T-cell (primary cell): ENCODE data around the gene ALPP. TPM values are rescaled to one million over a fixed set of nuclear protein-coding genes. Genes with fewer than 3 reads are reported as not detected.
A peak's percentile ranks its signal among the peaks of the same experiment; 100 is the strongest.
"Not testable (repeated sequence)": the region's sequence is repeated elsewhere in the genome, so short reads cannot be mapped to it uniquely, and the experiment has no call there.

ENCODE experiments used
- ATAC-seq, 4 experiments: fragments of 200-7000 bp in 3 of 4; fragments of 150-1000 bp in 1 of 4; cut with Tn5 transposase; replicated peaks in 1 of 4; 1 replicate in 3 of 4; 2 replicates in 1 of 4; pipeline ENCODE4 v1.10.0; 2021; ENCODE audit warnings: moderate library complexity in 3 of 4, mild to moderate bottlenecking in 2 of 4, moderate number of reproducible peaks in 1 of 4
- CTCF ChIA-PET, 2 donors: fragments of 300-600 bp; sonication (Branson Sonifier 250); formaldehyde crosslinking; loops; one replicate each; lab custom pipeline; 2022; ENCODE audit warnings: antibody characterized with exemption in 2 of 2; lab: Charles Lee
- POLR2A ChIA-PET, 2 donors: fragments of 300-600 bp; sonication (Branson Sonifier 250); formaldehyde crosslinking; loops; one replicate each; lab custom pipeline; 2022; ENCODE audit warnings: antibody characterized with exemption in 2 of 2; lab: Charles Lee
- DNase-seq, 35 experiments: peaks; one replicate each; pipeline versions ENCODE4 v3.0.0 to v3.0.0-alpha.2; 2013 to 2023
- H3K27ac ChIP-seq: one replicate; pipeline ENCODE4 v1.5.1; 2013; ENCODE audit warnings: low read length
- H3K27me3 ChIP-seq, 2 experiments: replicated peaks in 1 of 2; 1 replicate in 1 of 2; 2 replicates in 1 of 2; pipeline versions ENCODE4 v1.6.1 to v1.7.0; 2013; ENCODE audit warnings: low read length in 1 of 2, mixed read lengths in 1 of 2; ENCODE audit not compliant: control insufficient read depth in 2 of 2, insufficient read depth in 2 of 2; ENCODE audit errors: extremely low read depth in 1 of 2
- H3K36me3 ChIP-seq, 2 donors: 1 replicate in 1 of 2; 2 replicates in 1 of 2; pipeline versions ENCODE4 v1.6.1 to v1.7.0; 2013; ENCODE audit warnings: low read length in 1 of 2; ENCODE audit not compliant: control insufficient read depth in 2 of 2, insufficient read depth in 1 of 2; ENCODE audit errors: extremely low read depth in 1 of 2
- H3K4me1 ChIP-seq, 2 experiments: 1 replicate in 1 of 2; 2 replicates in 1 of 2; pipeline versions ENCODE4 v1.6.1 to v1.7.0; 2013; ENCODE audit warnings: low read length in 2 of 2, mixed read lengths in 1 of 2; ENCODE audit not compliant: insufficient read depth in 2 of 2, control insufficient read depth in 1 of 2; ENCODE audit errors: extremely low read depth in 1 of 2
- H3K4me3 ChIP-seq, 2 donors: 1 replicate in 1 of 2; 2 replicates in 1 of 2; pipeline versions ENCODE4 v1.5.1 to v1.7.0; 2013; ENCODE audit warnings: mild to moderate bottlenecking in 2 of 2, low read length in 1 of 2, moderate library complexity in 1 of 2; ENCODE audit not compliant: control insufficient read depth in 1 of 2; ENCODE audit errors: extremely low read depth in 1 of 2
- H3K9me3 ChIP-seq: 2 replicates; pipeline ENCODE4 v1.7.0; 2013
- H3K27ac Mint-ChIP-seq, 2 donors: one replicate each; pipeline ENCODE4 v1.8.0; 2020 to 2021; ENCODE audit warnings: mild to moderate bottlenecking in 2 of 2, mixed read lengths in 2 of 2
- H3K27me3 Mint-ChIP-seq, 2 donors: one replicate each; pipeline ENCODE4 v1.8.0; 2021 to 2022; ENCODE audit warnings: mixed read lengths in 2 of 2
- H3K36me3 Mint-ChIP-seq: one replicate; pipeline ENCODE4 v1.8.0; 2021; ENCODE audit warnings: mixed read lengths
- H3K4me1 Mint-ChIP-seq, 3 donors: one replicate each; pipeline ENCODE4 v1.8.0; 2020 to 2022; ENCODE audit warnings: mixed read lengths in 3 of 3, mild to moderate bottlenecking in 1 of 3
- H3K4me3 Mint-ChIP-seq, 3 donors: one replicate each; pipeline ENCODE4 v1.8.0; 2020 to 2022; ENCODE audit warnings: mild to moderate bottlenecking in 3 of 3, mixed read lengths in 3 of 3, moderate library complexity in 3 of 3
- H3K9me3 Mint-ChIP-seq, 3 donors: one replicate each; pipeline ENCODE4 v1.8.0; 2020 to 2022; ENCODE audit warnings: mixed read lengths in 3 of 3
- WGBS: methylation state at CpG from one replicate; pipeline ENCODE4 v1.1.5; 2013; ENCODE audit warnings: missing lambda C conversion rate; ENCODE audit not compliant: insufficient coverage; 5-methylcytosine and 5-hydroxymethylcytosine counted together
- total RNA-seq, 35 experiments: library from RNA in 6 of 35; stranded (reverse) in 6 of 35; fragments of 120-200 nt in 1 of 35; gene quantifications; one replicate each; pipeline versions ENCODE4 v1.2.1 to v1.2.4 and lab custom pipeline; 2013 to 2026

Gene ALPP
- total RNA-seq, 5 donors from 2014 or later (not counting 1 experiment from before 2014, with no cell fraction given), result 0.16 TPM; not detected in 4

GRCh38 chr2:232336241-232336736, 42.3 kb upstream of the ALPP start:
- Histone ChIP-seq H3K36me3 (peaks cover 3 to 8% of the 10 kb centered on the region in 2 donors), H3K27me3 (no peaks in the 10 kb centered on the region), H3K27ac (no peak overlapping the region), H3K4me3 (no peak overlapping the region), H3K4me1 (no peaks in the 10 kb centered on the region), H3K9me3 (no peaks in the 10 kb centered on the region)
- Mint-ChIP-seq H3K4me1 (peaks cover 0 to 5% (median 0%) of the 10 kb centered on the region in 3 donors), H3K9me3 (no peaks in the 10 kb centered on the region), H3K36me3 (no peaks in the 10 kb centered on the region), H3K27ac (no peak overlapping the region), H3K27me3 (no peaks in the 10 kb centered on the region), H3K4me3 (no peak overlapping the region)
- 96% methylated on average over 6 of the region's 15 CpGs for WGBS
- ChIA-PET CTCF (interaction anchor here (0.6 kb wide), 2 partner anchors 400 to 456 kb away, joined by 3 to 4 read pairs; no protein-coding TSS in a partner anchor), POLR2A (no interaction called here)
- DNase-seq (peak in 1 of 35 experiments; percentile 8), ATAC-seq (no peak)

GRCh38 chr2:232336981-232337720, 41.4 kb upstream of the ALPP start:
- Mint-ChIP-seq H3K4me1 (peaks cover 0 to 5% (median 0%) of the 10 kb centered on the region in 3 donors), H3K4me3 (no peak overlapping the region), H3K27me3 (no peaks in the 10 kb centered on the region), H3K9me3 (no peaks in the 10 kb centered on the region), H3K27ac (no peak overlapping the region), H3K36me3 (no peaks in the 10 kb centered on the region)
- Histone ChIP-seq H3K36me3 (peaks cover 3 to 8% of the 10 kb centered on the region in 2 donors), H3K4me1 (no peaks in the 10 kb centered on the region), H3K4me3 (no peak overlapping the region), H3K9me3 (no peaks in the 10 kb centered on the region), H3K27ac (no peak overlapping the region), H3K27me3 (no peaks in the 10 kb centered on the region)
- CTCF ChIA-PET, result no interaction called here
- 87% methylated on average over 10 of the region's 18 CpGs for WGBS
- POLR2A ChIA-PET, result no interaction called here
- DNase-seq (peak in 1 of 35 experiments; percentile 23), ATAC-seq (no peak)

- H3K27ac ChIP-seq, H3K4me1 Mint-ChIP-seq, H3K9me3 Mint-ChIP-seq, ATAC-seq, H3K4me3 Mint-ChIP-seq, H3K27ac Mint-ChIP-seq, H3K36me3 Mint-ChIP-seq, H3K27me3 Mint-ChIP-seq, POLR2A ChIA-PET, H3K36me3 ChIP-seq, H3K27me3 ChIP-seq, H3K4me1 ChIP-seq, H3K4me3 ChIP-seq, H3K9me3 ChIP-seq, DNase-seq, CTCF ChIA-PET: not testable (repeated sequence)
- 93% methylated on average over 3 of the region's 16 CpGs for WGBS
These were observed 40.3 kb upstream of the ALPP start for GRCh38 chr2:232338094-232338758.

DNA sequence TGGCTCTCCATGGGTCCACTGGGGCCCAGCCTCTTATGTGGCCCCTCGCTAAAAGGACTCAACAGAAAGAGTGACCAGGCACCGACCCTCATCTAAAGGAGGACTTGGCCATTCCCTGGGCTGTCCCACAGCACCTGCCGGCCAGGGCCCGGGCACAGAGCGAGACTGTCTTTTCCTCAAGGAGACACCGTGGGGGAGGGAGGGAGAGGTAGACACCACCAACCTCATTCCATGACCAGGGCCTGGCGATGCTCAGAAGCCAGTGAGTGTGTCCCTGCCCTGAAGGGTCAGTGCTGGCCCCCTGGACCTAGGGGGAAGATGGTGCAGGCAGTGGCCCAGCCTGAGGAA, 39.8 kb upstream of the ALPP start:
- H3K27me3 ChIP-seq, result peaks cover 0 to 2% of the 10 kb centered on the region in 2 experiments
- H3K27me3 Mint-ChIP-seq, result no peaks in the 10 kb centered on the region
- no peak overlapping the region for H3K4me3 ChIP-seq
- WGBS, result 91% methylated on average over 1 of the region's 7 CpGs
- H3K27ac ChIP-seq, result no peak overlapping the region
- POLR2A ChIA-PET, result no interaction called here
- H3K27ac Mint-ChIP-seq, result no peak overlapping the region
- H3K9me3 ChIP-seq, result no peaks in the 10 kb centered on the region
- no peak for DNase-seq
- H3K4me1 ChIP-seq, result no peaks in the 10 kb centered on the region
- no peak overlapping the region for H3K4me3 Mint-ChIP-seq
- CTCF ChIA-PET, result no interaction called here
- peaks cover 5 to 13% (median 6%) of the 10 kb centered on the region in 3 donors for H3K4me1 Mint-ChIP-seq
- peaks cover 3 to 8% of the 10 kb centered on the region in 2 donors for H3K36me3 ChIP-seq
- no peaks in the 10 kb centered on the region for H3K9me3 Mint-ChIP-seq
- ATAC-seq, result no peak
- H3K36me3 Mint-ChIP-seq, result no peaks in the 10 kb centered on the region

- Histone ChIP-seq H3K36me3 (peaks cover 3 to 8% of the 10 kb centered on the region in 2 donors), H3K4me1 (no peaks in the 10 kb centered on the region), H3K4me3 (no peak overlapping the region), H3K27me3 (peaks cover 0 to 2% of the 10 kb centered on the region in 2 experiments), H3K27ac (no peak overlapping the region), H3K9me3 (no peaks in the 10 kb centered on the region)
- ChIA-PET CTCF (interaction anchor here in 1 of 2 donors (0.9 kb wide), 1 partner anchor 38 kb away, joined by 3 read pairs; no protein-coding TSS in a partner anchor), POLR2A (no interaction called here)
- no peak overlapping the region for H3K27ac Mint-ChIP-seq
- no peaks in the 10 kb centered on the region for H3K9me3 Mint-ChIP-seq
- ATAC-seq (no peak), DNase-seq (peak in 1 of 35 experiments; percentile 1)
- H3K4me1 Mint-ChIP-seq, result peaks cover 5 to 14% (median 6%) of the 10 kb centered on the region in 3 donors
- H3K27me3 Mint-ChIP-seq, result no peaks in the 10 kb centered on the region
- no peaks in the 10 kb centered on the region for H3K36me3 Mint-ChIP-seq
- WGBS, result 86% methylated on average over 22 of the region's 23 CpGs
- H3K4me3 Mint-ChIP-seq, result no peak overlapping the region
These were observed 39.1 kb upstream of the ALPP start for GRCh38 chr2:232339121-232340081.
